GM23338 (cell line): ENCODE measurements around the gene RCAN1. TPM values are rescaled to one million over a fixed set of nuclear protein-coding genes. Genes with fewer than 3 reads are reported as not detected.

Source experiments
- ATAC-seq: fragments of 200-7000 bp; cut with Tn5 transposase; 3 replicates; pipeline ENCODE4 v1.9.1; 2020
- DNase-seq: peaks from one replicate; pipeline ENCODE4 v3.0.0-alpha.2; 2015; ENCODE audit warnings: low spot score
- H2AFZ ChIP-seq: fragments of 200-600 bp; sonication (generic); 2 replicates; pipeline ENCODE4 v1.8.0; 2016; ENCODE audit warnings: antibody characterized with exemption, mild to moderate bottlenecking, moderate library complexity
- H3F3A ChIP-seq: fragments of 200-600 bp; sonication (generic); replicated peaks from 2 replicates; pipeline ENCODE4 v1.8.0; 2017; ENCODE audit warnings: antibody characterized with exemption, mixed run types, low read depth
- H3K27ac ChIP-seq: fragments of 200-600 bp; sonication (generic); 2 replicates; pipeline ENCODE4 v1.6.1; 2016; ENCODE audit warnings: low read depth
- H3K27me3 ChIP-seq: fragments of 200-600 bp; sonication (generic); 2 replicates; pipeline ENCODE4 v1.8.0; 2016; ENCODE audit warnings: mild to moderate bottlenecking, mixed run types, moderate library complexity; ENCODE audit not compliant: insufficient read depth
- H3K36me3 ChIP-seq: fragments of 200-600 bp; sonication (generic); 2 replicates; pipeline ENCODE4 v1.8.0; 2016; ENCODE audit warnings: mild to moderate bottlenecking; ENCODE audit not compliant: insufficient read depth
- H3K4me1 ChIP-seq: fragments of 200-600 bp; sonication (generic); 2 replicates; pipeline ENCODE4 v1.8.0; 2016; ENCODE audit warnings: mild to moderate bottlenecking, moderate library complexity; ENCODE audit not compliant: insufficient read depth
- H3K4me2 ChIP-seq: fragments of 200-600 bp; sonication (generic); 2 replicates; pipeline ENCODE4 v1.7.1; 2017; ENCODE audit warnings: mixed run types
- H3K4me3 ChIP-seq: fragments of 200-600 bp; sonication (generic); 2 replicates; pipeline ENCODE4 v1.6.1; 2016; ENCODE audit warnings: mixed run types
- H3K79me2 ChIP-seq: fragments of 200-600 bp; sonication (generic); replicated peaks from 2 replicates; pipeline ENCODE4 v1.8.0; 2017; ENCODE audit warnings: mild to moderate bottlenecking; ENCODE audit not compliant: insufficient read depth
- H3K9me2 ChIP-seq: fragments of 200-600 bp; sonication (generic); 2 replicates; pipeline ENCODE4 v1.8.0; 2017; ENCODE audit not compliant: insufficient read depth
- H4K20me1 ChIP-seq: fragments of 200-600 bp; sonication (generic); replicated peaks from 2 replicates; pipeline ENCODE4 v1.8.0; 2017; ENCODE audit warnings: mild to moderate bottlenecking; ENCODE audit not compliant: insufficient read depth
- H3K27ac Mint-ChIP-seq: 2 replicates; pipeline ENCODE4 v1.8.0; 2020; ENCODE audit warnings: inconsistent platforms, mild to moderate bottlenecking, moderate library complexity, mixed read lengths
- H3K27me3 Mint-ChIP-seq: 3 replicates; pipeline ENCODE4 v1.8.0; 2022; ENCODE audit warnings: low read depth, mild to moderate bottlenecking, moderate library complexity, mixed read lengths, inconsistent platforms; ENCODE audit not compliant: insufficient read depth, poor library complexity
- H3K36me3 Mint-ChIP-seq: 3 replicates; pipeline ENCODE4 v1.8.0; 2021; ENCODE audit warnings: low read depth, mild to moderate bottlenecking, inconsistent platforms, moderate library complexity, mixed read lengths
- H3K4me1 Mint-ChIP-seq: 3 replicates; pipeline ENCODE4 v1.8.0; 2020; ENCODE audit warnings: mild to moderate bottlenecking, inconsistent platforms, mixed read lengths
- H3K4me3 Mint-ChIP-seq: 3 replicates; pipeline ENCODE4 v1.8.0; 2021; ENCODE audit warnings: moderate library complexity, mild to moderate bottlenecking, inconsistent platforms, mixed read lengths
- H3K9me3 Mint-ChIP-seq: 3 replicates; pipeline ENCODE4 v1.8.0; 2020; ENCODE audit warnings: moderate library complexity, mild to moderate bottlenecking, inconsistent platforms, mixed read lengths
- CREB1 ChIP-seq: fragments of 250-450 bp; sonication (Bioruptor Pico); IDR thresholded peaks from 2 replicates; pipeline ENCODE4 v1.5.0; 2020; ENCODE audit warnings: low read depth, mild to moderate bottlenecking, moderate library complexity
- CTCF ChIP-seq, 2 experiments: fragments of 200-600 bp in 1 of 2; sonication (generic) in 1 of 2; conservative IDR thresholded peaks; 2 replicates each; pipeline versions ENCODE4 v1.5.1 to v1.6.1; 2016 to 2017; ENCODE audit warnings: antibody characterized with exemption in 2 of 2, low read depth in 2 of 2, mild to moderate bottlenecking in 2 of 2, moderate library complexity in 1 of 2
- ETS1 ChIP-seq: IDR thresholded peaks from 2 replicates; pipeline ENCODE4 v1.6.1; 2016; ENCODE audit warnings: antibody characterized with exemption
- EZH2 ChIP-seq: fragments of 200-600 bp; sonication (generic); IDR thresholded peaks from one replicate; pipeline ENCODE4 v1.8.0; 2017; ENCODE audit warnings: antibody characterized with exemption, mild to moderate bottlenecking, low read depth; ENCODE audit not compliant: unreplicated experiment
- EZH2phosphoT487 ChIP-seq: fragments of 200-600 bp; sonication (generic); IDR thresholded peaks from one replicate; pipeline ENCODE4 v1.8.1; 2018; ENCODE audit warnings: antibody characterized with exemption; ENCODE audit not compliant: unreplicated experiment
- JUNB ChIP-seq: IDR thresholded peaks from one replicate; pipeline ENCODE4 v1.6.1; 2016; ENCODE audit warnings: antibody characterized with exemption; ENCODE audit not compliant: unreplicated experiment
- NANOG ChIP-seq: IDR thresholded peaks from 2 replicates; pipeline ENCODE4 v1.6.1; 2016; ENCODE audit warnings: antibody characterized with exemption, borderline replicate concordance
- POLR2AphosphoS5 ChIP-seq: IDR thresholded peaks from 2 replicates; pipeline ENCODE4 v1.6.1; 2016; ENCODE audit warnings: antibody characterized with exemption, low read depth
- STAT1 ChIP-seq: IDR thresholded peaks from one replicate; pipeline ENCODE4 v1.6.1; 2016; ENCODE audit warnings: antibody characterized with exemption; ENCODE audit not compliant: unreplicated experiment
- ZNF114 ChIP-seq: fragments of 250-450 bp; sonication (Bioruptor Pico); IDR thresholded peaks from 2 replicates; pipeline ENCODE4 v1.5.0; 2020; ENCODE audit warnings: mild to moderate bottlenecking, moderate library complexity
- ZNF331 ChIP-seq: fragments of 250-450 bp; sonication (Bioruptor Pico); IDR thresholded peaks from 2 replicates; pipeline ENCODE4 v1.5.0; 2020; ENCODE audit warnings: low read depth, mild to moderate bottlenecking, moderate library complexity
- polyA plus RNA-seq: library from polyadenylated mRNA; unstranded; fragments of >200 nt; fragmentation: Nextera tagmentation; extraction: Ambion mirVana; gene quantifications from 2 replicates; pipeline ENCODE4 v1.2.1, GENCODE V29; 2016
- total RNA-seq: library from RNA; depleted of rRNA; stranded (reverse); fragments of >200 nt; shearing (Covaris generic); gene quantifications from 2 replicates; pipeline ENCODE4 v1.2.3, GENCODE V29; 2014
- TF ChIP-seq, protein P1 (sequence below): fragments of 250-450 bp; sonication (Bioruptor Pico); IDR thresholded peaks from 2 replicates; pipeline ENCODE4 v1.5.0; 2020; ENCODE audit warnings: mild to moderate bottlenecking, moderate library complexity
- TF ChIP-seq, protein P2 (sequence below): IDR thresholded peaks from one replicate; pipeline ENCODE4 v1.6.1; 2018; ENCODE audit warnings: antibody characterized with exemption; ENCODE audit not compliant: unreplicated experiment

The RCAN1 gene
- total and polyA plus RNA-seq, 2 experiments from 2014 or later: 3.7 to 5.2 TPM

DNA sequence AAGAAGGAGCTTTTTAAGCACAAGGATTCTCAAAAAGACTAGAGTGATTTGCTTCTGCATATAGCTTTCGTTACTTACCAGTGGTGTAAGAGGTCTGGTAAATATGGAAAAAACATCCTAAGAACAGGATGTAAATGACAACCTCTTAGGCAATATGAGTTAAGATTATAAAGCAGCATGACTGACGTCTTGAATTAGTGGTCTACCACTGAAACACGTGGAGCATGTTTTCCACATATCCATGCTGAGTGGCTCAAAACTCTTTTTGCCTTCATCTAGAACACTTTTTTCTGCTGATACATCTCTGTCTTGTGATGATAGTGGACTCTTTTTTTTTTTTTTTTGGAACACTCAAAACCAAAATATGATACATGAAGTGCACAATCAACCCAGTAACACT is 44.6 kb downstream of the RCAN1 start:
- Histone ChIP-seq H3K79me2 (no peaks in the 10 kb centered on the region), H3F3A (no peaks in the 10 kb centered on the region), H3K4me3 (no peak overlapping the region), H3K4me2 (no peak overlapping the region), H3K27me3 (no peaks in the 10 kb centered on the region), H3K4me1 (no peaks in the 10 kb centered on the region), H3K9me2 (peaks cover 9% of the 10 kb centered on the region; the same call in 1 of the 2 replicates), H3K36me3 (no peaks in the 10 kb centered on the region), H4K20me1 (no peaks in the 10 kb centered on the region), H3K27ac (no peak overlapping the region), H2AFZ (no peak overlapping the region)
- ATAC-seq (no peak), DNase-seq (no peak)
- Mint-ChIP-seq H3K9me3 (peaks cover 3% of the 10 kb centered on the region; the same call in 1 of the 3 replicates), H3K4me1 (peaks cover 2% of the 10 kb centered on the region), H3K27ac (no peak overlapping the region), H3K4me3 (no peak overlapping the region), H3K36me3 (peaks cover 3% of the 10 kb centered on the region; the same call in 1 of the 3 replicates), H3K27me3 (no peaks in the 10 kb centered on the region)
- TF ChIP-seq, protein P1, sequence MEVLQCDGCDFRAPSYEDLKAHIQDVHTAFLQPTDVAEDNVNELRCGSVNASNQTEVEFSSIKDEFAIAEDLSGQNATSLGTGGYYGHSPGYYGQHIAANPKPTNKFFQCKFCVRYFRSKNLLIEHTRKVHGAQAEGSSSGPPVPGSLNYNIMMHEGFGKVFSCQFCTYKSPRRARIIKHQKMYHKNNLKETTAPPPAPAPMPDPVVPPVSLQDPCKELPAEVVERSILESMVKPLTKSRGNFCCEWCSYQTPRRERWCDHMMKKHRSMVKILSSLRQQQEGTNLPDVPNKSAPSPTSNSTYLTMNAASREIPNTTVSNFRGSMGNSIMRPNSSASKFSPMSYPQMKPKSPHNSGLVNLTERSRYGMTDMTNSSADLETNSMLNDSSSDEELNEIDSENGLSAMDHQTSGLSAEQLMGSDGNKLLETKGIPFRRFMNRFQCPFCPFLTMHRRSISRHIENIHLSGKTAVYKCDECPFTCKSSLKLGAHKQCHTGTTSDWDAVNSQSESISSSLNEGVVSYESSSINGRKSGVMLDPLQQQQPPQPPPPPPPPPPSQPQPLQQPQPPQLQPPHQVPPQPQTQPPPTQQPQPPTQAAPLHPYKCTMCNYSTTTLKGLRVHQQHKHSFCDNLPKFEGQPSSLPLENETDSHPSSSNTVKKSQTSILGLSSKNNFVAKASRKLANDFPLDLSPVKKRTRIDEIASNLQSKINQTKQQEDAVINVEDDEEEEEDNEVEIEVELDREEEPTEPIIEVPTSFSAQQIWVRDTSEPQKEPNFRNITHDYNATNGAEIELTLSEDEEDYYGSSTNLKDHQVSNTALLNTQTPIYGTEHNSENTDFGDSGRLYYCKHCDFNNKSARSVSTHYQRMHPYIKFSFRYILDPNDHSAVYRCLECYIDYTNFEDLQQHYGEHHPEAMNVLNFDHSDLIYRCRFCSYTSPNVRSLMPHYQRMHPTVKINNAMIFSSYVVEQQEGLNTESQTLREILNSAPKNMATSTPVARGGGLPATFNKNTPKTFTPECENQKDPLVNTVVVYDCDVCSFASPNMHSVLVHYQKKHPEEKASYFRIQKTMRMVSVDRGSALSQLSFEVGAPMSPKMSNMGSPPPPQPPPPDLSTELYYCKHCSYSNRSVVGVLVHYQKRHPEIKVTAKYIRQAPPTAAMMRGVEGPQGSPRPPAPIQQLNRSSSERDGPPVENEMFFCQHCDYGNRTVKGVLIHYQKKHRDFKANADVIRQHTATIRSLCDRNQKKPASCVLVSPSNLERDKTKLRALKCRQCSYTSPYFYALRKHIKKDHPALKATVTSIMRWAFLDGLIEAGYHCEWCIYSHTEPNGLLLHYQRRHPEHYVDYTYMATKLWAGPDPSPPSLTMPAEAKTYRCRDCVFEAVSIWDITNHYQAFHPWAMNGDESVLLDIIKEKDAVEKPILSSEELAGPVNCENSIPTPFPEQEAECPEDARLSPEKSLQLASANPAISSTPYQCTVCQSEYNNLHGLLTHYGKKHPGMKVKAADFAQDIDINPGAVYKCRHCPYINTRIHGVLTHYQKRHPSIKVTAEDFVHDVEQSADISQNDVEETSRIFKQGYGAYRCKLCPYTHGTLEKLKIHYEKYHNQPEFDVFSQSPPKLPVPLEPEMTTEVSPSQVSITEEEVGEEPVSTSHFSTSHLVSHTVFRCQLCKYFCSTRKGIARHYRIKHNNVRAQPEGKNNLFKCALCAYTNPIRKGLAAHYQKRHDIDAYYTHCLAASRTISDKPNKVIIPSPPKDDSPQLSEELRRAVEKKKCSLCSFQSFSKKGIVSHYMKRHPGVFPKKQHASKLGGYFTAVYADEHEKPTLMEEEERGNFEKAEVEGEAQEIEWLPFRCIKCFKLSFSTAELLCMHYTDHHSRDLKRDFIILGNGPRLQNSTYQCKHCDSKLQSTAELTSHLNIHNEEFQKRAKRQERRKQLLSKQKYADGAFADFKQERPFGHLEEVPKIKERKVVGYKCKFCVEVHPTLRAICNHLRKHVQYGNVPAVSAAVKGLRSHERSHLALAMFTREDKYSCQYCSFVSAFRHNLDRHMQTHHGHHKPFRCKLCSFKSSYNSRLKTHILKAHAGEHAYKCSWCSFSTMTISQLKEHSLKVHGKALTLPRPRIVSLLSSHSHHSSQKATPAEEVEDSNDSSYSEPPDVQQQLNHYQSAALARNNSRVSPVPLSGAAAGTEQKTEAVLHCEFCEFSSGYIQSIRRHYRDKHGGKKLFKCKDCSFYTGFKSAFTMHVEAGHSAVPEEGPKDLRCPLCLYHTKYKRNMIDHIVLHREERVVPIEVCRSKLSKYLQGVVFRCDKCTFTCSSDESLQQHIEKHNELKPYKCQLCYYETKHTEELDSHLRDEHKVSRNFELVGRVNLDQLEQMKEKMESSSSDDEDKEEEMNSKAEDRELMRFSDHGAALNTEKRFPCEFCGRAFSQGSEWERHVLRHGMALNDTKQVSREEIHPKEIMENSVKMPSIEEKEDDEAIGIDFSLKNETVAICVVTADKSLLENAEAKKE (CRISPR knock-in tag): no peak
- TF ChIP-seq, protein P2, sequence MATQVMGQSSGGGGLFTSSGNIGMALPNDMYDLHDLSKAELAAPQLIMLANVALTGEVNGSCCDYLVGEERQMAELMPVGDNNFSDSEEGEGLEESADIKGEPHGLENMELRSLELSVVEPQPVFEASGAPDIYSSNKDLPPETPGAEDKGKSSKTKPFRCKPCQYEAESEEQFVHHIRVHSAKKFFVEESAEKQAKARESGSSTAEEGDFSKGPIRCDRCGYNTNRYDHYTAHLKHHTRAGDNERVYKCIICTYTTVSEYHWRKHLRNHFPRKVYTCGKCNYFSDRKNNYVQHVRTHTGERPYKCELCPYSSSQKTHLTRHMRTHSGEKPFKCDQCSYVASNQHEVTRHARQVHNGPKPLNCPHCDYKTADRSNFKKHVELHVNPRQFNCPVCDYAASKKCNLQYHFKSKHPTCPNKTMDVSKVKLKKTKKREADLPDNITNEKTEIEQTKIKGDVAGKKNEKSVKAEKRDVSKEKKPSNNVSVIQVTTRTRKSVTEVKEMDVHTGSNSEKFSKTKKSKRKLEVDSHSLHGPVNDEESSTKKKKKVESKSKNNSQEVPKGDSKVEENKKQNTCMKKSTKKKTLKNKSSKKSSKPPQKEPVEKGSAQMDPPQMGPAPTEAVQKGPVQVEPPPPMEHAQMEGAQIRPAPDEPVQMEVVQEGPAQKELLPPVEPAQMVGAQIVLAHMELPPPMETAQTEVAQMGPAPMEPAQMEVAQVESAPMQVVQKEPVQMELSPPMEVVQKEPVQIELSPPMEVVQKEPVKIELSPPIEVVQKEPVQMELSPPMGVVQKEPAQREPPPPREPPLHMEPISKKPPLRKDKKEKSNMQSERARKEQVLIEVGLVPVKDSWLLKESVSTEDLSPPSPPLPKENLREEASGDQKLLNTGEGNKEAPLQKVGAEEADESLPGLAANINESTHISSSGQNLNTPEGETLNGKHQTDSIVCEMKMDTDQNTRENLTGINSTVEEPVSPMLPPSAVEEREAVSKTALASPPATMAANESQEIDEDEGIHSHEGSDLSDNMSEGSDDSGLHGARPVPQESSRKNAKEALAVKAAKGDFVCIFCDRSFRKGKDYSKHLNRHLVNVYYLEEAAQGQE: no peak
- no peak for TF ChIP-seq ZNF331 (CRISPR knock-in tag)
- TF ChIP-seq CREB1 (CRISPR knock-in tag): no peak
- TF ChIP-seq ZNF114 (CRISPR knock-in tag): no peak
- no peak for TF ChIP-seq POLR2AphosphoS5
- TF ChIP-seq EZH2: no peak
- no peak for TF ChIP-seq JUNB
- TF ChIP-seq EZH2phosphoT487: no peak
- TF ChIP-seq CTCF (conservative IDR thresholded peaks at IDR 0.05; ENCODE audit: low read depth in 2 of 2): no peak
- no peak for TF ChIP-seq STAT1
- TF ChIP-seq NANOG: no peak
- no peak for TF ChIP-seq ETS1
